ENCODE measurements around the gene MSMP.

Gene MSMP

DNA sequence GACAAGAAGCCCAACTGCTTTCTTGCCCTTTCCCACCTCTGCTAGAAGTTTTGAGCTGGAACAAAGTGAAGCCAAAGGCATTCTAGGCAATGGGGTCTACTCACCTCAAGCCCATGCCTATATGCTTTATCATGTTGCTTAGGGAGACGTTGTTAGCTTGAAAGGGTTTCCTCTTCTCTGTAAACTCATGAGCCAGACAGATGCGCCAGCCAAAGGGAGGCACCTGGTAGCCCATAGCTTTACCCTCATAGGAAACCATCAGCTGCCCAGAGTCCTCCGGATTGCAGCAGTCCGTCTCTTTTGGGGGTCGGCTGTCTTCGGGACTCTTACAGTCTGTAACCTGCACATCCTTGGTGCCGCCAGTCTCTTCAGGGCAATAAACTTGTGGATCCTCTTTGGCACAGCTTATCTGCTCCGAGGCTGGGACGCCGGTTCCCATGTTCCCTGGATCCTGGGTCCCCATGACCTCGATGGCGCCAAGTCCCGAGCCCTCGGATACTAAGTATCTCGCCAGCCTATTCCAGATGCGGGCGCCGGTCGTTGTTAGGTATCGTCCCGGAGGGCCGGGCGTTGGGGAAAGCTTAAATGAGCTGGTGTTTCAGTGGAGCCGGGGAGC is 5.7 kb downstream of the MSMP start:
- in situ Hi-C loops (cut with MboI; ENCODE audit: low sequenced_read_pairs), result no loop called here

DNA sequence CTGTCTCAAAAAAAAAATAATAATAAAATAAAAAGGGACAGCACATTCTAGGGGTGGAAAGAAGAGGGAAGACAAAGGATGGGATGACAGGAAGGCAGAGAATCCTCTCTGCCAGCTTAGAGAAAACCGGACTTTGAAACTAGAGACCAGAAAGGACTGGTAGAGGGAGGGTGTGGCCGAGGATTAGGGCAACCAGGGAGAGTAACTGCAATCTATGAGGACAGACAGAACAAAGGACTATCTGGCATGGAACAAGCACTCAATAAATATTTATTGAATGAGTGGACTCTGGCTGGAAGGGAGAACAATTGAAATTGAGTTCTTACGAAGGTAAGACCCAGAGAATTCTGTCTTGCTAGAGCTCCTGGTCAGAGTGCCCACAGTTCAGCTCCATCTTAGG is 7.5 kb downstream of the MSMP start:
- in situ Hi-C loops (cut with MboI; ENCODE audit: low sequenced_read_pairs), result no loop called here

DNA sequence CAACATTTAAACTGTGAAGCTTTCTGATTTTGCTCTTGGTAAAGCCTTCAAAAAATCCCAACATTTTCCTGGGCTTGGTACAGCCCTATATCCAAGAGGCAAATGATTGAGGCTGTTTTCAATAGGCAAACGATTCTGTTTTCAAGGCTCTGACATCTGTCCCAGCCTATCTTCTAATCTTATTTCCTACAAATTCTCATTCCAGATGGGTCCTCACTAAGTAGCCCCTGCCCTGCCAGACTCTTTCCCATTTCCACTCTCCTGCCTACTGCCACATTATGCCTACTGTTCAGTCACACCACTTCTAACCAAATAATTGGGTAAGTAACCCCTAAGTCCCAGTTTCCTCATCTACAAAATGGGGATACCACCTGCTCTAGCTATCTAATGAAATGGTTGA is 8.5 kb downstream of the MSMP start:
- in situ Hi-C loops (cut with MboI; ENCODE audit: low sequenced_read_pairs), result no loop called here

DNA sequence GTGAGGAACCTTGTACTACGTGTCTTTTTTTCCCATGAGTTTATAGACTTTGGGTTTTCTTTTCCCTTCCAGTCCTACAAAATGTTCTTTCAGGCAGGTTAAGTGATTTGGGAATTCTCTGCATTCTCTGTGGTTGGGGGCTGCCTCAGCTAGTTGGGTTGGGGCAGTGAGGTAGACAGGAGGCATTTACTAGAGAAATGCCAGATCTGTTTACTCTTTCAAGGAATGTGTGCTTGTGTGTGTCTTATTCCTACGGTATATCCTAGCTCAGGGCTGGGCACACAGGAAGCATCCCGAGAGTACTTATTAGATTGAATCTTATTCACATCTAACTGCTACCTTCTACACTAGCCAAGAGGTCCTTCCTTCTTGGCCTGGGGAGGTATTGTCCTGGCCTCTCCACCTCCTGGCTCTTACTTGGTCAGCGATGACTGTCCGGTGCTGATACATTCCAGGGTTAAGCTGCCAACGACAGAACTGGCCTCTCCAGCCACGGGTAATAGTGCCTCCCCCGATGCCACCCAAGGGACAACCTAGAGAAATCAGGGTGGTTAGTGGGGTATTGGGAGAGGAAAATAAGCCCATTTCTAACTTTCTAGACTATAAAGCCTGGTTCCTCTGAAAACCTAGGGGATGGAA is 10.1 kb downstream of the MSMP start:
- in situ Hi-C loops (cut with MboI; ENCODE audit: low sequenced_read_pairs), result no loop called here

DNA sequence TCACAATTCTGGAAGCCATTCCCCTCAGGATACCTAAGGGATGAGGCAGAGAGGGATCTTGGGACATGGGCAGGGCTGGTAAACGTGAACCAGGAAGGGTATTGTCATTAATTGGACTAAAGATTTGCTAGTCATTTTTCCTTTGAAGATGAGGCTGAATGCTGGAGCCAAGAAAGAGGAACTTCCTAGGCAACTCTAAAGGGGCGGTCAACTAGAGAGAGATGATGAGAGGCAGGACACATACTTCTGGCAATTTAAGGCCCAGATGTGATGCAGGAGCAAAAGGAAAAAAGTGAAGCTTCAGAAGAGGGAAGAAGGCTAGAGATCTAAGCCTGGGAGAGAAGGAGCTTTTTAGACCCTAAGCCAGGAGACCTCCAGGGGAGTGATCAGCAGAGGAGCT is 10.6 kb downstream of the MSMP start:
- in situ Hi-C loops (cut with MboI; ENCODE audit: low sequenced_read_pairs), result no loop called here

DNA sequence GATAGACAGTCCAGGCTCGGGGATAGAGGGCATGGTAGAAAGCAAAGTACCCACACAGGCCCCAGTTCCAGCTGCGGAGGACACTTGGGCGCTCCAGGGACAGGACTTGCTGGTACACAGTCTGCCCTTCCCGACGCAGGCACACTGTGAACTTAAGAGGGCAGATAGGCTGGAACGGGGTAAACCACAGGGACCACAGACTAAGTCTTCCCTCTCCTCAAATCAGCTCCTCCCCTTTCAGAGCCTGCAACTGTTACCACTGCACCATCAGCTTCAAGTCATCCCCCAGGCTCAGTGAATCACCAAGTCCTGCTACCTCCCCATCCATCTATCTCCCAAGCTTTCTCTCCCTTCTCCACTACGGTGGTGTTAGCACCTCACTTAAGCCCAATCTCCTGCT is 12.3 kb downstream of the MSMP start:
- in situ Hi-C loops (cut with MboI; ENCODE audit: low sequenced_read_pairs), result no loop called here

DNA sequence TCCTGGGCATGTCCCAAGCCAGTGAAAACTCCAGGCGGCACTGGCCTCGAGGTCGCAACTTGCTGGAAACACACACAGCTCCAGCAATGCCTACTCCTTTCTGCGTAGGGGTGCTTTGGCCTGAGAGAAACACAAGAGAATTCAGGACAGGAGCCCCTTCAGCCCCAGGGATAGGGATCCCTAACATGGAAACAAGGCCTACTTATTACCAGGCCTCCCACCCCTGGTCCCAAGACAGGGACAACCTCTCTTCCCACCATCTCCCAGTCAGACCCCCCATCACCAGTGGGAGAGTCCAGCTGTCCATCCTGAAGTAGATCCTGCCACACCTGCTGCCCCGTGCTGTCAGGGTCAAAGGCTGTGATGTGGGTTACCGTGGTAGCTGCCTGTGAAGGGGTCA is 13.8 kb downstream of the MSMP start:
- in situ Hi-C loops (cut with MboI; ENCODE audit: low sequenced_read_pairs), result no loop called here

DNA sequence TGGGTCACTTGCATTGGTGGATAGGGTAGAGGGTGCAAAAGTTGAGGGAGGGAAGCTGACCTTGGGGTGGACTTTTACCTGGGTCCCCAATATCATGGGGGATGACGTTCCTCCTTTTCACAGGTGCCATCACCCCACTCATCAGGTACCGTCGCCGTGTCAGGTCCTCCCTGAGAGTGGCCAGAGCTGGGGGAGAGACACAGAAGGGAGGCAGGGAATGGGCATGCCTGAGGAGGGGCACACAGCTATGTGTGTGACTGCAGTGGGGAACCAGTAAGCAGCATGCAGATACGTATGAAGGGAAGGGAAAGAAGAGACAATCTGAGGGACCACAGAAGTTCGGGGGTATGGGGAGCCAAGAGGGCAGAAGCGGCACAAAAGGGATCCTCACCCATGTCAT is 15.2 kb downstream of the MSMP start:
- in situ Hi-C loops (cut with MboI; ENCODE audit: low sequenced_read_pairs), result no loop called here

DNA sequence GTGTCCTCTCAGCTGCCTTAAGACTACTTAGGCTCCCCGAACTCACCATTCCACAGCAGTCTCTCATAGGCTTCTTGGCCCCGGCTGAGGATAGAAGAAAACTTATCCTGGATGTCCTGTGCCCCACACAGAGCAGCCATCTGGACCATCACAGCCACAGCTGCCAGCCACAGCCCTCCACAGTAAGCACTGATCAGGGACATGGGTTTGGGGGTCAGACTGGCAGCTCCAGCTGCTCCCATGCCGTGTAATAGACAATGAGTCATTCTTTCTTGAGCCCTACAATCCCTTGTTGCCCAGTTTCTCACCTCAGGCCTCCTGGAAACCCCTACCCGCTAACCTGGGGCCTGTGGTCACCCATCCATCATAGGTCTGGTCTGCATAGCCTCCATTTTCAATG is 15.9 kb downstream of the MSMP start:
- in situ Hi-C loops (cut with MboI; ENCODE audit: low sequenced_read_pairs), result no loop called here

DNA sequence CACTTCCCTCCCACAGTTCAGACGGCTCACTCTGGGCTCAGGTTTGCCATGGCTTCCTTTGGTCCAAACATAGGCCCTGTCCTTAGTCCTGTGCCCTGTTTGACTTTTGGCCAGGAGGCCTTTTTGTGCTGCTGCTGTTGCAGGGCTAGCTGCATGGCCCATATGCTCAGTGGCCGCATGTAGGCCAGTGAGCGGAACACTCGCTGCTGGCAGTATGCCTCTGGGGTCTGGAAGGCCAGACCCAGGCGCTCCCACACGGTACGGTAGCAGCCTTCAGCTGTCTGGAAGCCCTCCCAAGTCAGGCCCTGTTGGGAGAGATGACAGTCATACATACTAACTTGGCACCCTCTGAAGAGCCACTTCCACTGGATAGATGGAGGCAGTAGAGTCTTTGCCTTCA is 16.9 kb downstream of the MSMP start:
- in situ Hi-C loops (cut with MboI; ENCODE audit: low sequenced_read_pairs), result no loop called here

DNA sequence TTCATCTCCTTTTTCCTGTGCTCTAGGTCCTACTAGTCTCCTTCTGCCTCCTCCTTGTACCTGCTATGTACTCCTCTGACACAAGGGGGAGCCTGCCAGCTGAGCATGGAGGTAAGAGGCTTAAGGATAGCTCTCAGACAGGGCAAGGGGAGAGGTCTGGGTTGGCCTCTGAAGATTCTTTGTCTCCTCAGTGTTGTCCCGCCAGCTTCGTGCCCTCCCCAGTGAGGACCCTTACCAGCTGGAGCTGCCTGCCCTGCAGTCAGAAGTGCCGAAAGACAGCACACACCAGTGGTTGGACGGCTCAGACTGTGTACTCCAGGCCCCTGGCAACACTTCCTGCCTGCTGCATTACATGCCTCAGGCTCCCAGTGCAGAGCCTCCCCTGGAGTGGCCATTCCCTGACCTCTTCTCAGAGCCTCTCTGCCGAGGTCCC is 17.9 kb downstream of the MSMP start:
- in situ Hi-C loops (cut with MboI; ENCODE audit: low sequenced_read_pairs), result no loop called here

DNA sequence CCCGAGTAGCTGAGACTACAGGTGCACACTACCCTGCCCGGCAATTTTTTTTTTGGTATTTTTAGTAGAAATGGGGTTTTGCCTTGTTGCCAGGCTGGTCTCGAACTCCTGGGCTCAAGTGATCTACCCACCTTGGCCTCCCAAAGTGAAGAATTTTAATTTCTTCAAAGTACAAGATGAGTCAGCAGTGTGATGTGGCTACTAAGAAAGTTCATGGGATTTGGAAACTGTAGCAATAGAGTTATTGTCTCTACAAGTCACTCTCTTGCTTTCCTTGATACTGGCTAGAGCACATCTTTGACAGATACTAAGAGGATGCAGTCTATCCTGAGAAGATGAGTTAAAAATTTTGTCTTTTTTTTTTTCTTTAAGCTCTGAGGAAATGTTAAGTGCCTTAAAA is 20.0 kb downstream of the MSMP start:
- in situ Hi-C loops (cut with MboI; ENCODE audit: low sequenced_read_pairs), result no loop called here

DNA sequence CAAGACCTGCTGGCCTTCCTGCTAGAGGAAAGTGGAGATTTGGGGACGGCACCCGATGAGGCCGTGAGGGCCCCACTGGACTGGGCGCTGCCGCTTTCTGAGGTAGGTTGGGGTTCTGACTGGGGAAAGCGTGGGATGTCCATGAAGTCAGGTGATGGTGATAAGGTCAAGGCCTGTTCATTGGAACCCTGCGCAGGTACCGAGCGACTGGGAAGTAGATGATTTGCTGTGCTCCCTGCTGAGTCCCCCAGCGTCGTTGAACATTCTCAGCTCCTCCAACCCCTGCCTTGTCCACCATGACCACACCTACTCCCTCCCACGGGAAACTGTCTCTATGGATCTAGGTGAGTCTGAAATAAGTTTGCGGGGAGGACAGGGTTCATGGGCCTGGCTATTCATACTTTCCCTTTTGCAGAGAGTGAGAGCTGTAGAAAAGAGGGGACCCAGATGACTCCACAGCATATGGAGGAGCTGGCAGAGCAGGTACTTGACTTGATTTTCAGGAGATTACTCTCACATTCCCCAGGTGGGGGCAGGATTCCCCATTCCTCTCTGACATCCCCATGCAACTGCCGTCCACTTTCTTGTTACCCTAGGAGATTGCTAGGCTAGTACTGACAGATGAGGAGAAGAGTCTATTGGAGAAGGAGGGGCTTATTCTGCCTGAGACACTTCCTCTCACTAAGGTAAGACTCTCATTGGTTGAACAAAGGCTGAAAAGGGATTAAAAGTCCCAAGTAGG is 21.1 kb downstream of the MSMP start:
- in situ Hi-C loops (cut with MboI; ENCODE audit: low sequenced_read_pairs), result no loop called here

DNA sequence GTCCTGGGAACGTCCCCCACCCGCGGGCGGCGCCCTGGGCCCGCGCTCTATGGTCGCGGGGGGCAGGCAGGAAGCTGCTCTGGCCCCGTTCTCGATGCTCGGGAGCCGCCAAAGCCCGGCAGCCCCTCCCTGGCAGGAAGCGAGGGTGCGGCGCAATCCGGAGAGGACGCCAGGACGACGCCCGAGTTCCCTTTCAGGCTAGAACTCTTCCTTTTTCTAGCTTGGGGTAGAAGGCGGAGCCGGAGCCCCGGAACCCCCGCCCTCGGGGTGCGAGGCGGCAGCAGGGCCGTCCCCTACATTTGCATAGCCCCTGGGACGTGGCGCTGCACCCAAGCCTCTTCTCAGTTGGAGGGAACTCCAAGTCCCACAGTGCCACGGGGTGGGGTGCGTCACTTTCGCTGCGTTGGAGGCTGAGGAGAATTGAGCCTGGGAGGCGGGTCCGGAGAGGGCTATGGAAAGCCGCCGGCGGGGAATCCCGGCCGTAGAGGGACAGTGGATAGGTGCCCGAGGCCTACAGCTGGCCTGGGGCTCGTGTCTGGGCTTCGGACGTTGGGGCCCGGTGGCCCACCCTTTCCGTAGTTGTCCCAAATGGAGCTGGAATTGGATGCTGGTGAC is 21.8 kb downstream of the MSMP start, which contains the start of the genes CREB3 and TLN1:
Gene CREB3, plus strand, starts transcription at position 482 of the 615 bp plus-strand sequence. Its CDS starts 107 bp downstream, at position 589.
Gene TLN1, minus strand, starts transcription at position 11 of the 615 bp plus-strand sequence. CDS start 6,501 bp downstream, outside the sequence.
- in situ Hi-C loops (cut with MboI; ENCODE audit: low sequenced_read_pairs), result no loop called here

DNA sequence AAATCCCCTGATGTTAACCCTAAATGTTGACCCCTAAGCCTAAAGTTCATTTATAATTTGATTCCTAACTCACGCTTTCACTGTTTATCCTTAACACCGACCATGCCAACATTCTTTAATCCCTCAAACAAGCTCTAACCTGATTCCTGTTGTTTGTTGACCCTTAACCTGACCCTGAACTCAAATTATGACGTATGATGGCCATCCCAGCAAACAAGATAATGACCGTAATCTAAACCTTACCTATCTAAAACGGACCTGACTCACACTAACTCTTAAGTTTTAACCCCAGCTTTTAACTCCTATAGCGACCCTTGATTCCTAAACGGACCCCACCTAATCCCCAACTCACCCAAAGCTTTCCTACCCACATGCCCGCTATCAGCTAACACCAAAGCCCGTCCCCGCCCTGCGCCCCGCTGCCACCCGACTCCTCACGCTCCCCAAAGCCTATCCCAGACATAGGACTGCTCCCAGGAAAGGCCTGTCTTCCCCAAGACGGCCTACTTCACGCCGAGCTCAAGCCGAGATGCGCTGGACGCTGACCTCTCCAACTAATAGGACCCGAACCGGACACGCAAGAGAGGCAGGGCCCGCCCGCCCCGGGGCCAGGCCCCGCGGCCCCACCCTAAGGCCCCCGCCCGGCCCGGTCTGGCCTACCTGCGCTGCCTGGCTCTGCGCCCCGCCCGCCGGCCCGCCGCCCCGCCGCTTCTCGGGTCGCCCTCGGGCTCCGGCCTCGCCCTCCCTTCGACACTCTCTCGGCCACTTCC is 22.5 kb downstream of the MSMP start:
- in situ Hi-C loops (cut with MboI; ENCODE audit: low sequenced_read_pairs), result no loop called here

DNA sequence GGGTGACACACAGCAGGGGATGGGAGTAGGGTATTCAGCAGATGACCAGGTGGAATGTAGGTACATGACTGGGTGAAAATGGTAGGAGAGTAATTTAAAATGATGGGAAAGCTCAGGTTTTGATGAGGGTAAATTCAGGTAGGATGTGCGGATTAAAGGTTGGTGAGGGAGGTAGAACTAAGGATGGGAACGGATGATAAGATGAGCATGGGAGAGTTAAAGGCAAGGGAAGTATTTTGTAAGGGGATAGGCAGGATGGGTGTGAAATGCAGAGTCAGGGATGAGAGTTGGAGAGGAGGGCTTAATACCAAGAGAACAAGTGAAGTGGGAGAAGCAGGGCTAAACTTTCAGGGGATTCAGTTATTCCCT is 23.6 kb downstream of the MSMP start:
- in situ Hi-C loops (cut with MboI; ENCODE audit: low sequenced_read_pairs), result no loop called here

DNA sequence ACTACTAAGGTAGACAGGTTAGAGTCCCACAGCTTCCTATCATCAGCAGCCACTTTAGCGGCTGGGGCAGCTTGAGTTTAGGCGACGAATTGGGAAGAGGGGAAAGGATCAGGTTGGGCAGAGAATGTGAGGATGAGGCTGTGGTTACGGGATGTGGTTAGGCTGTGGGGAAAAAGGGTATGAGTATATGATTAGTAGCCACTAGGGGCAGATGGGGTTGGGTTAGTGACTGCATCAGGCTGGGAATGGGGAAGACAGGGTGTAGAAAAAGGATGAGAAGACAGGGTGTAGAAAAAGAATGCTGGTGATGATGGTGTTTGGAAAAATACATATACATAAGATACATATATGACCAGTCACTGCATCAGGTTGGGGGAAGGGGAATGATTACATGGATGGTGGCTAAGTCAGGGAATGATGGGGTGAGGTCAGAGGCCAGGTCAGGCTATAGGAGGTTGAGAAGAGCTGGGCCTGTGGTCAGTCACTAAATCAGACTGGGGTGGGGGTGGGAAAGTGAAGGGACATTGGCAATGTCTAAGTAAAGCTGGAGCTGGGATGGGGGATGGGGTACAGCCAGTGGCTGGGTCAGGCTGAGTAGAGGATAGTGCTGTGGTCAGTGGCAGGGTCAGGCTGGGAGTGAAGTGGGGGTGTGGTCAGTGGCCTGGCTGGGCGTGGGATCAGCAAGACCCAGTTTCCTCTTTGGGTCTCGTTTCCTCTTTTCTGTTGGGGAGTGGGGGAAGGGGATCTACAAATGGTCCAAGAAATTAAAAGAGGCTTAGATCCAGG is 24.2 kb downstream of the MSMP start:
- in situ Hi-C loops (cut with MboI; ENCODE audit: low sequenced_read_pairs), result loop anchor here (10.0 kb wide), 1 partner anchor 55 kb away; no protein-coding TSS in a partner anchor

DNA sequence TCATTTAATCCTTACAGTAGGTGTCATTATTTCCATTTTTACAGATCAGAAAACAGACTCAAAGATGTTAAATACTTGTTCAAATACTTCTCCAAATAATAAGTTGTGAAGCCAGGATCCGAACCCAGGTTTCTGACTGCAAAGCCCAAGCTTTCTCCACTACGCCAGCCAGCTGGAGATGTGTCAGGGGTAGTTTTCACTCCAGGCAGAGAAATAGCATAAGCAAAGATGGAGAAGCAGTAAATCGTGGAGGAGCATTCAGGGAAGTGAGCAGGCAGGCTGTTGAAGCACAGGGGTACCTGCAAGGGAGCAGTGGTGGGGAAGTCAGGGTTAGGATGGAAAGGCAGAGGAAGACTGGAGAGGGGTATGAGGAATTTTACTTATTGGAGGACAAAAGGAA is 25.0 kb downstream of the MSMP start:
- in situ Hi-C loops (cut with MboI; ENCODE audit: low sequenced_read_pairs), result loop anchor here (10.0 kb wide), 1 partner anchor 56 kb away; no protein-coding TSS in a partner anchor

DNA sequence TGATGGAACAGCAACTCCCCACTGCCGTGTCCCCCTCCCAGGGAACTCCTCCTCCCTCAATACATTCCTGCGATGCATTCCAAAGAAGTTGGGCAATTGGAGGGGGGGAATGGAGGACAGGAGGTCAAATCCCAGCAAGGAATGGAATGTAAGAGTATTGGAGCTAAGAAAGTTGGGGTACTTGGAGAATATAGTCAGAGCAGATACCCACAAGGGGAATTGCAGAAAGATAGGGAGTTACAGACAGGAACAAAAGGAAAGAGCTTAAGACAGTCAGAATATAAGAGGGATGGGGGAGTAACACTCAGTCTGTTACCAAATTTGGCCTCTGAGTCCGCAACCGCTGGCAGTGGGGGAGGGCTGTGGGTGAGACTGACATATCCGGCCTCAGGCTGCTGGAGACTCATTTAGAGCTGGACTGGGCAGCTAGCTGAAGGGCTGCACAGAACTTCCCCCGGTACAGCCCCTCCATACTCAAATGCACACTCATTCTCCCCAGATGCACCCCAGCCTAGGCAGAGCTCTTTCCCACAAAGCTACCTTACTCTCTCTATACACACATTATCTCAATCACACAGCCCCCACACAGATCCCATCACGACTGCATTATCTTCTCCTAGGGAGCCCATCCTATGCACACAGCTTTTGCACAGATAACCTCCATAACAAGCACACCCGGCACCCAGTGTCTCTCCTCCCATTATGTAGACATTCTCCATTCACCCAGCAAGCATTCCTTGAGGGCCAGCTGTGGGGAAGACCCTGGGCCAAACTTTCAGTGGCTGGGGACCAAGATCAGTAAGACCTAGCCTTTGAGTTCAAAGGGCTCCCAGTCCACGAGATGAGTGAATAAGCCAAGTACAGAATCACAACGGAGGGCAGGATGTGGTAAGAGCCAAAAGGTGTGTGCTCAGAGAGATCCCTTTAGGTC is 25.8 kb downstream of the MSMP start:
- in situ Hi-C loops (cut with MboI; ENCODE audit: low sequenced_read_pairs), result loop anchor here (10.0 kb wide), 1 partner anchor 56 kb away; no protein-coding TSS in a partner anchor

All from HL-60/S4 treated with phorbol 12-myristate 13-acetate at 8.2 ng/mL for 4 days and 3 days (cell line).